GM12891 (cell line): ENCODE data around the gene CFAP97D1.

Experiments
- POLR2A ChIP-seq: IDR thresholded peaks from 2 replicates; pipeline ENCODE4 v1.6.1; 2011; ENCODE audit warnings: low read depth, low read length, control low read depth
- POLR2AphosphoS5 ChIP-seq: IDR thresholded peaks from 2 replicates; pipeline ENCODE4 v1.6.1; 2011; ENCODE audit warnings: low read depth, low read length, control low read depth
- POU2F2 ChIP-seq: IDR thresholded peaks from 2 replicates; pipeline ENCODE4 v1.6.1; 2011; ENCODE audit warnings: low read depth, mild to moderate bottlenecking, control low read depth, low read length, moderate library complexity
- SPI1 ChIP-seq: IDR thresholded peaks from 2 replicates; pipeline ENCODE4 v1.6.1; 2011; ENCODE audit warnings: low read depth, low read length, control low read depth
- TAF1 ChIP-seq: IDR thresholded peaks from 2 replicates; pipeline ENCODE4 v1.6.1; 2011; ENCODE audit warnings: low read depth, low read length, control low read depth

GRCh38 chr17:43784628-43785101, 4.4 kb downstream of the CFAP97D1 start:
- TF ChIP-seq POLR2AphosphoS5 (no peak), POLR2A (no peak), SPI1 (no peak), TAF1 (no peak), POU2F2 (no peak)
